Hepatocyte (in vitro differentiated cells): ENCODE results near the gene MRPS33. TPM values are rescaled to one million over a fixed set of nuclear protein-coding genes. Genes with fewer than 3 reads are reported as not detected.

Experiments
- DNase-seq: peaks from one replicate; pipeline ENCODE4 v3.0.0-alpha.2; 2016; ENCODE audit warnings: low spot score
- H2AFZ ChIP-seq: fragments of 200-600 bp; sonication (generic); 2 replicates; pipeline ENCODE4 v1.6.0; 2016; ENCODE audit warnings: antibody characterized with exemption, mild to moderate bottlenecking
- H3K27ac ChIP-seq: fragments of 200-600 bp; sonication (generic); 2 replicates; pipeline ENCODE4 v1.5.1; 2016; ENCODE audit warnings: mild to moderate bottlenecking
- H3K27me3 ChIP-seq: fragments of 200-600 bp; sonication (generic); 2 replicates; pipeline ENCODE4 v1.6.1; 2016
- H3K36me3 ChIP-seq: fragments of 200-600 bp; sonication (generic); replicated peaks from 2 replicates; pipeline ENCODE4 v1.5.1; 2016; ENCODE audit warnings: low read depth; ENCODE audit not compliant: insufficient read depth
- H3K4me1 ChIP-seq: fragments of 200-600 bp; sonication (generic); 2 replicates; pipeline ENCODE4 v1.5.1; 2016; ENCODE audit warnings: mild to moderate bottlenecking, moderate library complexity; ENCODE audit not compliant: insufficient read depth
- H3K4me2 ChIP-seq: fragments of 200-600 bp; sonication (generic); 2 replicates; pipeline ENCODE4 v1.6.0; 2016
- H3K4me3 ChIP-seq: fragments of 200-600 bp; sonication (generic); 2 replicates; pipeline ENCODE4 v1.5.1; 2016; ENCODE audit warnings: mild to moderate bottlenecking
- H3K79me2 ChIP-seq: fragments of 200-600 bp; sonication (generic); 2 replicates; pipeline ENCODE4 v1.6.0; 2017; ENCODE audit warnings: mild to moderate bottlenecking
- H3K9me2 ChIP-seq: fragments of 200-600 bp; sonication (generic); replicated peaks from 2 replicates; pipeline ENCODE4 v1.6.0; 2017; ENCODE audit warnings: mild to moderate bottlenecking; ENCODE audit not compliant: insufficient read depth
- H3K9me3 ChIP-seq: fragments of 200-600 bp; sonication (generic); 2 replicates; pipeline ENCODE4 v1.5.1; 2016; ENCODE audit warnings: low read depth, mild to moderate bottlenecking
- H4K20me1 ChIP-seq: fragments of 200-600 bp; sonication (generic); 2 replicates; pipeline ENCODE4 v1.6.0; 2016; ENCODE audit warnings: mild to moderate bottlenecking; ENCODE audit not compliant: insufficient read depth, poor library complexity, severe bottlenecking
- CTCF ChIP-seq: fragments of 200-600 bp; sonication (generic); IDR thresholded peaks from 2 replicates; pipeline ENCODE4 v1.5.1; 2016; ENCODE audit warnings: antibody characterized with exemption, mild to moderate bottlenecking; ENCODE audit not compliant: poor library complexity
- EZH2 ChIP-seq: fragments of 200-600 bp; sonication (generic); IDR thresholded peaks from 2 replicates; pipeline ENCODE4 v1.6.1; 2016; ENCODE audit warnings: antibody characterized with exemption, mild to moderate bottlenecking, borderline replicate concordance
- EZH2phosphoT487 ChIP-seq: fragments of 200-600 bp; sonication (generic); IDR thresholded peaks from one replicate; pipeline ENCODE4 v1.6.1; 2018; ENCODE audit warnings: antibody characterized with exemption, mild to moderate bottlenecking, low read depth, moderate library complexity; ENCODE audit not compliant: unreplicated experiment, severe bottlenecking
- WGBS: methylation state at CpG from one replicate; pipeline ENCODE4 v1.1.6; 2016; ENCODE audit warnings: low lambda C conversion rate; ENCODE audit errors: missing lambda C conversion rate; 5-methylcytosine and 5-hydroxymethylcytosine counted together
- polyA plus RNA-seq: library from polyadenylated mRNA; unstranded; fragments of >200 nt; fragmentation: Nextera tagmentation; extraction: Ambion mirVana; gene quantifications from 2 replicates; pipeline ENCODE4 v1.2.1, GENCODE V29; 2016
- total RNA-seq: library from RNA; depleted of rRNA; stranded (reverse); fragments of >200 nt; gene quantifications from 2 replicates; pipeline ENCODE4 v1.2.3, GENCODE V29; 2014

MRPS33 gene
- total and polyA plus RNA-seq, 2 experiments from 2014 or later, result 33.8 to 82.9 TPM

GRCh38 chr7:141011443-141011842 is 3.3 kb downstream of the MRPS33 start:
- no peak overlapping the region for H3K4me3 ChIP-seq
- DNase-seq, result no peak
- TF ChIP-seq CTCF (no peak), EZH2phosphoT487 (no peak), EZH2 (no peak)
- no peaks in the 10 kb centered on the region for H3K9me3 ChIP-seq
- H3K27ac ChIP-seq, result no peak overlapping the region
- WGBS, result 76% methylated on average over 4 of the region's 4 CpGs
- H3K4me1 ChIP-seq, result peaks cover 6% of the 10 kb centered on the region
- no peak overlapping the region for H2AFZ ChIP-seq
- no peaks in the 10 kb centered on the region for H3K27me3 ChIP-seq
- no peak overlapping the region for H3K4me2 ChIP-seq
- H3K79me2 ChIP-seq, result peaks cover 28% of the 10 kb centered on the region
- H3K36me3 ChIP-seq, result peaks cover 6% of the 10 kb centered on the region
- H4K20me1 ChIP-seq, result no peaks in the 10 kb centered on the region
- H3K9me2 ChIP-seq, result no peaks in the 10 kb centered on the region

- WGBS, result 59% methylated on average over 8 of the region's 8 CpGs
- peak; percentile 23 for DNase-seq
- no peaks in the 10 kb centered on the region for H3K79me2 ChIP-seq
- H3K9me2 ChIP-seq, result no peaks in the 10 kb centered on the region
- no peak overlapping the region for H2AFZ ChIP-seq
- peak overlapping the region; percentile 58 for H3K27ac ChIP-seq
- no peak overlapping the region for H3K4me3 ChIP-seq
- H4K20me1 ChIP-seq, result no peaks in the 10 kb centered on the region
- H3K27me3 ChIP-seq, result no peaks in the 10 kb centered on the region
- TF ChIP-seq EZH2phosphoT487, result no peak
- TF ChIP-seq CTCF, result no peak
- TF ChIP-seq EZH2, result no peak
- peak overlapping the region; percentile 67 for H3K4me2 ChIP-seq
- H3K9me3 ChIP-seq, result no peaks in the 10 kb centered on the region
- H3K4me1 ChIP-seq, result peaks cover 10% of the 10 kb centered on the region
- peaks cover 6% of the 10 kb centered on the region for H3K36me3 ChIP-seq
Measured at GRCh38 chr7:141003172-141004065, 11.3 kb downstream of the MRPS33 start.

- Histone ChIP-seq H4K20me1 (no peaks in the 10 kb centered on the region), H3K4me3 (no peak overlapping the region), H3K4me2 (peak overlapping the region; percentile 67), H3K4me1 (peaks cover 10% of the 10 kb centered on the region), H3K9me3 (no peaks in the 10 kb centered on the region), H3K27ac (peak overlapping the region; percentile 58), H3K9me2 (no peaks in the 10 kb centered on the region), H3K36me3 (no peaks in the 10 kb centered on the region), H3K79me2 (no peaks in the 10 kb centered on the region), H3K27me3 (no peaks in the 10 kb centered on the region), H2AFZ (no peak overlapping the region)
- DNase-seq, result peak; percentile 24
- 11% methylated on average over 1 of the region's 1 CpG for WGBS
- TF ChIP-seq EZH2, result no peak
- no peak for TF ChIP-seq EZH2phosphoT487
- TF ChIP-seq CTCF, result no peak
Measured at GRCh38 chr7:141001546-141001945, 13.2 kb downstream of the MRPS33 start.
